ENCODE measurements around the gene TMEM30B.

TMEM30B gene

GRCh38 chr14:61238611-61239245 is 42.4 kb downstream of the TMEM30B start:
- DNase-seq (ENCODE audit: low read depth in 2 of 2): no peak

GRCh38 chr14:61234215-61234916 is 46.8 kb downstream of the TMEM30B start:
- no peak for DNase-seq (ENCODE audit: low read depth in 2 of 2)

GRCh38 chr14:61233436-61233956 is 47.6 kb downstream of the TMEM30B start:
- DNase-seq (ENCODE audit: low read depth in 2 of 2): no peak

GRCh38 chr14:61231810-61232209 is 49.3 kb downstream of the TMEM30B start:
- DNase-seq (ENCODE audit: low read depth in 2 of 2): no peak

GRCh38 chr14:61229981-61230380 is 51.2 kb downstream of the TMEM30B start:
- no peak for DNase-seq (ENCODE audit: low read depth in 2 of 2)

GRCh38 chr14:61229475-61229888 is 51.7 kb downstream of the TMEM30B start:
- no peak for DNase-seq (ENCODE audit: low read depth in 2 of 2)

- no peak for DNase-seq (ENCODE audit: low read depth in 2 of 2)
These were observed 53.1 kb downstream of the TMEM30B start for GRCh38 chr14:61227884-61228591.

All from stimulated activated CD8-positive, alpha-beta memory T cell treated with anti-CD3 and anti-CD28 coated beads, Interleukin-15, amount 100 ng/mL, for 4 hours (primary cell).